ENCODE data around the gene HSPA1L. TPM values are rescaled to one million over a fixed set of nuclear protein-coding genes. Genes with fewer than 3 reads are reported as not detected.

HSPA1L gene
- total RNA-seq, 2 experiments from 2014 or later: 3.3 to 4.5 TPM

- H3K4me1 Mint-ChIP-seq: peaks cover 13% of the 10 kb centered on the region
- POLR2A ChIA-PET: interaction anchor here (0.5 kb wide), 1 partner anchor 9 kb away, joined by 5 read pairs; no protein-coding TSS in a partner anchor
- no peaks in the 10 kb centered on the region for H3K9me3 Mint-ChIP-seq
- H3K36me3 Mint-ChIP-seq: peaks cover 24% of the 10 kb centered on the region
- no peak for DNase-seq
- no peak for ATAC-seq (ENCODE audit: low read depth)
- no peaks in the 10 kb centered on the region for H3K27me3 Mint-ChIP-seq
- no peak overlapping the region for H3K27ac Mint-ChIP-seq
- no peak overlapping the region for H3K4me3 Mint-ChIP-seq
These were observed 53.7 kb downstream of the HSPA1L start for GRCh38 chr6:31761343-31761742.

GRCh38 chr6:31760790-31761189 lies 54.3 kb downstream of the HSPA1L start:
- H3K36me3 Mint-ChIP-seq: peaks cover 24% of the 10 kb centered on the region
- POLR2A ChIA-PET: interaction anchor here (0.5 kb wide), 1 partner anchor 10 kb away, joined by 5 read pairs; no protein-coding TSS in a partner anchor
- no peaks in the 10 kb centered on the region for H3K27me3 Mint-ChIP-seq
- DNase-seq: no peak
- no peaks in the 10 kb centered on the region for H3K9me3 Mint-ChIP-seq
- peak overlapping the region; percentile 56 for H3K27ac Mint-ChIP-seq
- no peak for ATAC-seq (ENCODE audit: low read depth)
- peaks cover 13% of the 10 kb centered on the region for H3K4me1 Mint-ChIP-seq
- no peak overlapping the region for H3K4me3 Mint-ChIP-seq

Other genes starting within 250 kb of the HSPA1L start
- gene LTA, start 243.0 kb downstream of the HSPA1L start, total RNA-seq: 10 to 100 TPM; 15.2 to 16.7 TPM
- 10 to 100 TPM; 18.5 to 18.6 TPM for gene TNF, start 239.7 kb downstream of the HSPA1L start, total RNA-seq
- 100 to 1,000 TPM; 426 to 431 TPM for gene LTB, start 232.9 kb downstream of the HSPA1L start, total RNA-seq
- gene LST1, start 229.0 kb downstream of the HSPA1L start, total RNA-seq: 100 to 1,000 TPM in 1 of 2 experiments, 10 to 100 TPM in 1; 91.8 to 105 TPM
- 10 to 100 TPM; 69.7 to 70.0 TPM for gene NCR3, start 222.3 kb downstream of the HSPA1L start, total RNA-seq
- gene AIF1, start 200.0 kb downstream of the HSPA1L start, total RNA-seq: 100 to 1,000 TPM; 117 to 118 TPM
- 100 to 1,000 TPM; 257 to 278 TPM for gene PRRC2A, start 194.6 kb downstream of the HSPA1L start, total RNA-seq
- gene BAG6, start 162.6 kb downstream of the HSPA1L start, total RNA-seq: 100 to 1,000 TPM; 242 to 251 TPM
- 1 to 10 TPM; 3.1 to 4.6 TPM for gene APOM, start 159.4 kb downstream of the HSPA1L start, total RNA-seq
- 10 to 100 TPM; 30.7 to 32.2 TPM for gene C6orf47, start 154.5 kb downstream of the HSPA1L start, total RNA-seq
- gene GPANK1, start 150.3 kb downstream of the HSPA1L start, total RNA-seq: 10 to 100 TPM; 30.7 to 32.0 TPM
- gene CSNK2B, start 149.2 kb downstream of the HSPA1L start, total RNA-seq: 100 to 1,000 TPM; 206 to 216 TPM
- 10 to 100 TPM; 33.8 to 36.4 TPM for gene LY6G5B, start 145.3 kb downstream of the HSPA1L start, total RNA-seq
- 1 to 10 TPM; 3.5 to 4.6 TPM for gene LY6G5C, start 134.2 kb downstream of the HSPA1L start, total RNA-seq
- gene ABHD16A, start 112.0 kb downstream of the HSPA1L start, total RNA-seq: 10 to 100 TPM; 57.8 to 64.0 TPM
- not detected for gene LY6G6F, start 108.4 kb downstream of the HSPA1L start, total RNA-seq
- gene LY6G6D, start 99.9 kb downstream of the HSPA1L start, total RNA-seq: not detected
- gene LY6G6C, start 93.5 kb downstream of the HSPA1L start, total RNA-seq: not detected
- 1 to 10 TPM; 1.2 to 1.5 TPM for gene MPIG6B, start 91.9 kb downstream of the HSPA1L start, total RNA-seq
- 10 to 100 TPM; 28.3 to 29.1 TPM for gene DDAH2, start 86.0 kb downstream of the HSPA1L start, total RNA-seq
- 100 to 1,000 TPM; 425 to 456 TPM for gene CLIC1, start 78.8 kb downstream of the HSPA1L start, total RNA-seq
- gene MSH5, start 75.3 kb downstream of the HSPA1L start, total RNA-seq: 10 to 100 TPM; 59.2 to 68.2 TPM
- 10 to 100 TPM; 13.1 to 18.1 TPM for gene SAPCD1, start 52.6 kb downstream of the HSPA1L start, total RNA-seq
- gene VWA7, start 38.0 kb downstream of the HSPA1L start, total RNA-seq: 1 to 10 TPM; 5.2 to 5.7 TPM
- 10 to 100 TPM; 68.2 to 75.3 TPM for gene VARS1, start 19.5 kb downstream of the HSPA1L start, total RNA-seq
- 10 to 100 TPM; 89.9 to 97.9 TPM for gene LSM2, start 8.3 kb downstream of the HSPA1L start, total RNA-seq
- 10 to 100 TPM; 62.2 to 63.5 TPM for gene HSPA1A, start 260 bp upstream of the HSPA1L start, total RNA-seq
- gene HSPA1B, start 12.5 kb upstream of the HSPA1L start, total RNA-seq: 10 to 100 TPM; 49.0 to 55.7 TPM
- 10 to 100 TPM; 15.5 to 16.4 TPM for gene NEU1, start 47.5 kb upstream of the HSPA1L start, total RNA-seq
- not detected for gene SLC44A4, start 63.7 kb upstream of the HSPA1L start, total RNA-seq
- gene EHMT2, start 82.4 kb upstream of the HSPA1L start, total RNA-seq: 10 to 100 TPM; 77.5 to 80.6 TPM
- gene ZBTB12, start 86.8 kb upstream of the HSPA1L start, total RNA-seq: 1 to 10 TPM; 1.4 to 1.9 TPM
- gene C2, start 112.4 kb upstream of the HSPA1L start, total RNA-seq: 1 to 10 TPM; 2.1 to 2.2 TPM
- 1 to 10 TPM; 1.2 to 2.1 TPM for gene CFB, start 130.8 kb upstream of the HSPA1L start, total RNA-seq
- 10 to 100 TPM; 61.3 to 62.5 TPM for gene NELFE, start 143.7 kb upstream of the HSPA1L start, total RNA-seq
- gene SKIC2, start 143.9 kb upstream of the HSPA1L start, total RNA-seq: 100 to 1,000 TPM; 102 to 112 TPM
- 10 to 100 TPM; 22.4 to 28.6 TPM for gene DXO, start 156.9 kb upstream of the HSPA1L start, total RNA-seq
- gene C4A, start 166.8 kb upstream of the HSPA1L start, total RNA-seq: 1 to 10 TPM; 3.4 to 6.7 TPM
- 1 to 10 TPM; 4.1 to 5.7 TPM for gene C4B, start 199.5 kb upstream of the HSPA1L start, total RNA-seq
- under 1 TPM; 0.43 to 0.72 TPM for gene CYP21A2, start 223.1 kb upstream of the HSPA1L start, total RNA-seq